Measurements from ENCODE around the gene PMPCA. TPM values are rescaled to one million over a fixed set of nuclear protein-coding genes. Genes with fewer than 3 reads are reported as not detected.
A peak's percentile ranks its signal among the peaks of the same experiment; 100 is the strongest.

PMPCA gene
- total and polyA plus RNA-seq, 2 donors (not counting 1 experiment from before 2014, with no cell fraction given): 26.4 to 70.2 TPM

DNA sequence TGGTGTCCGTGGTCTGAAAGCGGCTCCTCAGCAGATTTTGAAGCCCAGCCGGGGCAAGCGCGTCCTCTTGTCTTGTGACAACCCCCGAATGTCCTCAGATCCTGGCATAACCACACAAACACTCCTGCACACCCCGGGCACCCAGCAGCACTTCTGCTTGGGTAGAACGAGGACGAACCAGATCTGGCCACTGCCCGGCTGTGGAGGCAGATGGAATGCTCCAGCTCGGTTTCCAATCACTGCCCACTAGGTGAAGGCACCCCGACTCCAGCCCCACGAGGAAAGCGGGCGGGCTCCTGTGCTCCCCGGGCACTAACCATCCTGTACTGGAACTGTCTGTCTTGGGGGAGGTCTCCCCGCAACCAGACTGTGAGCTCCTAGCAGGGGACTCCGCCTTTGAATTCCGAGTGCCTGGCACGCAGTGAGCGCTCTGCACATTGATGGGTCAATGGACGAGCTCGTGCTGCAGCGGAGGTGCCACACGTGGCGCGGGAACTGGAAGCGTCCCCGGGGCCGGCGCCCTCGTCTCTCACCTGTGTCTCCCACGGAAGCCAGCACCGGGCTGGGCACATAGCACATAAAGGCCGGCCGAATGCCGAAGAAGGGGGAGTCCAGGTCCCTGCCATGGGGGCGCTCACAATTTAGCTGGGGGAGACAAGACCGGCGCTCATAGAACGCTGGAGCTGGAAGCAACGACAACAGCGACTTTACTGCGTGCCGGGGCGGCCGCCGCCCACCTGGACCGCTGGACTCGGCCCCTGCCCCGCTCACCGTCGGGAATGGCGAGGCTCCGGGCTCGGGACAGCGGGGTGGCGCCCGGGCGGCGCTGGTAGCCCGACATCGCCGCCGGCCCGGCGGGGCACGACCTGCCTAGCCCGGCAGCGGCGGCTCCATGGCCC, 652 bp upstream of the PMPCA start:
- DNase-seq (ENCODE audit: low read depth in 2 of 2): peak; percentile 17 to 43
- Histone ChIP-seq H3K9me3 (ENCODE audit: control insufficient read depth, insufficient read depth, low read depth, low read length) (no peaks in the 10 kb centered on the region), H3K4me2 (ENCODE audit: extremely low read depth, insufficient read depth, low read length) (peak overlapping the region; percentile 96), H3K27me3 (ENCODE audit: control insufficient read depth, insufficient read depth, low read length) (no peaks in the 10 kb centered on the region), H3K4me3 (replicated peaks in 1 of 4; ENCODE audit: control extremely low read depth in 1 of 4, insufficient read depth in 1 of 4, low read depth in 3 of 4, low read length in 4 of 4) (peak overlapping the region; percentile 69 to 98 (median 77)), H3K9ac (ENCODE audit: insufficient read depth, low read length) (peak overlapping the region; percentile 82), H3K79me2 (ENCODE audit: control insufficient read depth, insufficient read depth, low read length) (peaks cover 43% of the 10 kb centered on the region), H3K4me1 (ENCODE audit: control insufficient read depth, extremely low read depth, insufficient read depth, low read length) (peaks cover 11% of the 10 kb centered on the region), H2AFZ (ENCODE audit: low read length) (peak overlapping the region; percentile 30), H3K27ac (ENCODE audit: insufficient read depth, low read length) (peak overlapping the region; percentile 81), H3K36me3 (ENCODE audit: control insufficient read depth, insufficient read depth, low read length) (peaks cover 27% of the 10 kb centered on the region), H4K20me1 (ENCODE audit: control insufficient read depth, extremely low read depth, insufficient read depth, low read length) (no peaks in the 10 kb centered on the region)
- no peak for TF ChIP-seq EZH2 (IDR thresholded peaks at IDR 0.05; ENCODE audit: low read length, missing control alignments)
- TF ChIP-seq, protein P1, sequence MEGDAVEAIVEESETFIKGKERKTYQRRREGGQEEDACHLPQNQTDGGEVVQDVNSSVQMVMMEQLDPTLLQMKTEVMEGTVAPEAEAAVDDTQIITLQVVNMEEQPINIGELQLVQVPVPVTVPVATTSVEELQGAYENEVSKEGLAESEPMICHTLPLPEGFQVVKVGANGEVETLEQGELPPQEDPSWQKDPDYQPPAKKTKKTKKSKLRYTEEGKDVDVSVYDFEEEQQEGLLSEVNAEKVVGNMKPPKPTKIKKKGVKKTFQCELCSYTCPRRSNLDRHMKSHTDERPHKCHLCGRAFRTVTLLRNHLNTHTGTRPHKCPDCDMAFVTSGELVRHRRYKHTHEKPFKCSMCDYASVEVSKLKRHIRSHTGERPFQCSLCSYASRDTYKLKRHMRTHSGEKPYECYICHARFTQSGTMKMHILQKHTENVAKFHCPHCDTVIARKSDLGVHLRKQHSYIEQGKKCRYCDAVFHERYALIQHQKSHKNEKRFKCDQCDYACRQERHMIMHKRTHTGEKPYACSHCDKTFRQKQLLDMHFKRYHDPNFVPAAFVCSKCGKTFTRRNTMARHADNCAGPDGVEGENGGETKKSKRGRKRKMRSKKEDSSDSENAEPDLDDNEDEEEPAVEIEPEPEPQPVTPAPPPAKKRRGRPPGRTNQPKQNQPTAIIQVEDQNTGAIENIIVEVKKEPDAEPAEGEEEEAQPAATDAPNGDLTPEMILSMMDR (conservative IDR thresholded peaks at IDR 0.05 in 1 of 2, IDR thresholded peaks at IDR 0.05 in 1 of 2; ENCODE audit: low read depth in 1 of 2, low read length in 2 of 2): no peak

GRCh38 chr9:136411378-136411777, 920 bp downstream of the PMPCA start:
- Histone ChIP-seq H3K9me3 (ENCODE audit: control insufficient read depth, insufficient read depth, low read depth, low read length) (no peaks in the 10 kb centered on the region), H3K79me2 (ENCODE audit: control insufficient read depth, insufficient read depth, low read length) (peaks cover 43% of the 10 kb centered on the region), H3K27me3 (ENCODE audit: control insufficient read depth, insufficient read depth, low read length) (no peaks in the 10 kb centered on the region), H3K4me1 (ENCODE audit: control insufficient read depth, extremely low read depth, insufficient read depth, low read length) (peaks cover 11% of the 10 kb centered on the region), H4K20me1 (ENCODE audit: control insufficient read depth, extremely low read depth, insufficient read depth, low read length) (no peaks in the 10 kb centered on the region), H2AFZ (ENCODE audit: low read length) (no peak overlapping the region), H3K4me3 (replicated peaks in 1 of 4; ENCODE audit: control extremely low read depth in 1 of 4, insufficient read depth in 1 of 4, low read depth in 3 of 4, low read length in 4 of 4) (peak overlapping the region; percentile 79 to 99 (median 98)), H3K36me3 (ENCODE audit: control insufficient read depth, insufficient read depth, low read length) (peaks cover 28% of the 10 kb centered on the region), H3K9ac (ENCODE audit: insufficient read depth, low read length) (peak overlapping the region; percentile 95), H3K4me2 (ENCODE audit: extremely low read depth, insufficient read depth, low read length) (peak overlapping the region; percentile 93), H3K27ac (ENCODE audit: insufficient read depth, low read length) (peak overlapping the region; percentile 96)
- TF ChIP-seq EZH2 (IDR thresholded peaks at IDR 0.05; ENCODE audit: low read length, missing control alignments): no peak
- TF ChIP-seq, protein P1 (conservative IDR thresholded peaks at IDR 0.05 in 1 of 2, IDR thresholded peaks at IDR 0.05 in 1 of 2; ENCODE audit: low read depth in 1 of 2, low read length in 2 of 2): no peak
- DNase-seq (ENCODE audit: low read depth in 2 of 2): no peak

GRCh38 chr9:136412962-136413361, 2.5 kb downstream of the PMPCA start:
- Histone ChIP-seq H3K4me2 (ENCODE audit: extremely low read depth, insufficient read depth, low read length) (no peak overlapping the region), H3K9ac (ENCODE audit: insufficient read depth, low read length) (no peak overlapping the region), H3K79me2 (ENCODE audit: control insufficient read depth, insufficient read depth, low read length) (peaks cover 43% of the 10 kb centered on the region), H3K36me3 (ENCODE audit: control insufficient read depth, insufficient read depth, low read length) (peaks cover 29% of the 10 kb centered on the region), H4K20me1 (ENCODE audit: control insufficient read depth, extremely low read depth, insufficient read depth, low read length) (no peaks in the 10 kb centered on the region), H3K27me3 (ENCODE audit: control insufficient read depth, insufficient read depth, low read length) (no peaks in the 10 kb centered on the region), H3K4me1 (ENCODE audit: control insufficient read depth, extremely low read depth, insufficient read depth, low read length) (peaks cover 11% of the 10 kb centered on the region), H3K9me3 (ENCODE audit: control insufficient read depth, insufficient read depth, low read depth, low read length) (no peaks in the 10 kb centered on the region), H3K27ac (ENCODE audit: insufficient read depth, low read length) (no peak overlapping the region), H2AFZ (ENCODE audit: low read length) (no peak overlapping the region), H3K4me3 (replicated peaks in 1 of 4; ENCODE audit: control extremely low read depth in 1 of 4, insufficient read depth in 1 of 4, low read depth in 3 of 4, low read length in 4 of 4) (no peak overlapping the region)
- TF ChIP-seq EZH2 (IDR thresholded peaks at IDR 0.05; ENCODE audit: low read length, missing control alignments): no peak
- TF ChIP-seq, protein P1 (conservative IDR thresholded peaks at IDR 0.05 in 1 of 2, IDR thresholded peaks at IDR 0.05 in 1 of 2; ENCODE audit: low read depth in 1 of 2, low read length in 2 of 2): no peak
- DNase-seq (ENCODE audit: low read depth in 2 of 2): peak in 1 of 2 donors; percentile 31
